ENCODE results near the gene USP6NL. TPM values are rescaled to one million over a fixed set of nuclear protein-coding genes. Genes with fewer than 3 reads are reported as not detected.

Gene USP6NL
- total RNA-seq, 2 donors from 2014 or later = 9.6 to 10.5 TPM

DNA sequence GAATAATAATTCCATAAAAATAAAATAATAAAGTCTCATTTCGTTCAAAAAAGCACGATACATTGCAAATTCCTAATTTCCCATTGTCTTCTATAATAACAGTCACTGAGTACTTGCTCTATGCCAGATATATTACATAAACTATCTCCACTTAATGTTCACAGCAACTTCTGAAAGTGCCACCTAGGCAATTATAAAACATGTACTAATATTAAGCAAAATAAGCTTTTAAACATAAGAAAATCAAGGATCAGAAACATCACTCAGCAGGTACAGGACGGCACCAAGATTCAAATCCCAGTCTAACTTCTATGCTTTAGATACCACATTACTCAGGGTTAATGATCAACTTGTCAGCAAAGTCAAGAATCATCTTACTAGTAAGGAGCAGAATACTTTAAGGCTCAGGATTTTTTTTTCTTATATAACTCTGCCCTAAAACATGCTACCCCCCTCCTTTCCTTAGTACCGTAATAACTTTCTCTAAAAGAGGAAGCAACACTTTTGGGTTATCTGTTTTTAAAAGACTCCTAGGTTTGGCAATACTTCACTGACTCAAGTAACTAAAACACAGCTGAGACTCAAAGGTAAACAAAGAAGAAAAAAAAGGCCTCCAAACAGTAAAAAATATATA, 51.3 kb downstream of the USP6NL start:
- H3K4me1 ChIP-seq = peaks cover 0 to 6% of the 10 kb centered on the region in 2 donors
- DNase-seq (ENCODE audit: low spot score) = no peak

DNA sequence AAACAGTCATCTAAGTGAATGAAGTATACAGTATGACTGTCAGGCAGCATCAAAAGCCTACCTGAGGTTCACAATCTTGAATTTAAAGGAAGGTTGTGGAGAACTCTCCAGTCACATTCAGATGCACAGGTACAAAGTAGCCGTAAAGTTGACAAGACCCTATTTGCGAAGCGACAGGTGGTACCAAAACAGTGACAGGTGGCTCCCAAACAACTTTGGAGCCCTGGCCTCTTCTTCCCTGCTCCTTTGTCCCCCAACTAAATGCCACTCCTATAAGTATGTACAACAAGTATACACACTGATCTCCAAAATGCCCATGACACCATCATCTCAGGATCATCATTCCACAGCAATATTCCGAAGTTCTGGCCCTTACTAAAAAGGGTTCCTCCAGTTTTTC, 53.5 kb downstream of the USP6NL start:
- Histone ChIP-seq H3K4me3 (no peak overlapping the region), H3K9me3 (no peaks in the 10 kb centered on the region), H3K36me3 (no peaks in the 10 kb centered on the region)

More for the DNA sequence above, 51.3 kb downstream of the USP6NL start:
- Histone ChIP-seq H3K9me3 (no peaks in the 10 kb centered on the region), H3K27ac (no peak overlapping the region), H3K36me3 (no peaks in the 10 kb centered on the region), H3K4me3 (no peak overlapping the region), H3K27me3 (no peaks in the 10 kb centered on the region)
- TF ChIP-seq, protein P1, sequence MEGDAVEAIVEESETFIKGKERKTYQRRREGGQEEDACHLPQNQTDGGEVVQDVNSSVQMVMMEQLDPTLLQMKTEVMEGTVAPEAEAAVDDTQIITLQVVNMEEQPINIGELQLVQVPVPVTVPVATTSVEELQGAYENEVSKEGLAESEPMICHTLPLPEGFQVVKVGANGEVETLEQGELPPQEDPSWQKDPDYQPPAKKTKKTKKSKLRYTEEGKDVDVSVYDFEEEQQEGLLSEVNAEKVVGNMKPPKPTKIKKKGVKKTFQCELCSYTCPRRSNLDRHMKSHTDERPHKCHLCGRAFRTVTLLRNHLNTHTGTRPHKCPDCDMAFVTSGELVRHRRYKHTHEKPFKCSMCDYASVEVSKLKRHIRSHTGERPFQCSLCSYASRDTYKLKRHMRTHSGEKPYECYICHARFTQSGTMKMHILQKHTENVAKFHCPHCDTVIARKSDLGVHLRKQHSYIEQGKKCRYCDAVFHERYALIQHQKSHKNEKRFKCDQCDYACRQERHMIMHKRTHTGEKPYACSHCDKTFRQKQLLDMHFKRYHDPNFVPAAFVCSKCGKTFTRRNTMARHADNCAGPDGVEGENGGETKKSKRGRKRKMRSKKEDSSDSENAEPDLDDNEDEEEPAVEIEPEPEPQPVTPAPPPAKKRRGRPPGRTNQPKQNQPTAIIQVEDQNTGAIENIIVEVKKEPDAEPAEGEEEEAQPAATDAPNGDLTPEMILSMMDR (IDR thresholded peaks at IDR 0.05) = no peak

DNA sequence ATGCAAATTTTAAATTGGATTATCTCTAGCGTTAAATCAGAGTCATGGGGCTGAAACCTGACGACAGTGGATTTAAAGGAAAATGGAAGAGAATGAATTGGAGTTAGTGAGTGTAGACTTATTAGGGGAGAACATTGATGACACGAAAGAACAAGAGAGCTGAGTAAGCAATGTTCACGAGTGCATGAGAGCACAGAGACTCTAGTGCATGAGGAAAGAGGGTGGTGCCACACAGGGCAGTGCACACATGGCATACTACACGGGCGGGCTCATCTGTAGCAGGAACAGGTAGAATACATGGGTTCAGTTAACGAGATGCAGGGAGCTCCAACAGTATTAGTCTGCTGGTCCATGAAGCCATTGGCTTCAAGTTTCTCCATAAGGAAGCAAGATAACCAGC, 53.9 kb downstream of the USP6NL start:
- DNase-seq (ENCODE audit: low spot score) = no peak
- no peak overlapping the region for H3K4me3 ChIP-seq

More for the DNA sequence above, 53.5 kb downstream of the USP6NL start:
- TF ChIP-seq, protein P1 (IDR thresholded peaks at IDR 0.05) = no peak
- DNase-seq (ENCODE audit: low spot score) = no peak
- Histone ChIP-seq H3K27me3 (no peaks in the 10 kb centered on the region), H3K27ac (no peak overlapping the region), H3K4me1 (peaks cover 0 to 7% of the 10 kb centered on the region in 2 donors)

DNA sequence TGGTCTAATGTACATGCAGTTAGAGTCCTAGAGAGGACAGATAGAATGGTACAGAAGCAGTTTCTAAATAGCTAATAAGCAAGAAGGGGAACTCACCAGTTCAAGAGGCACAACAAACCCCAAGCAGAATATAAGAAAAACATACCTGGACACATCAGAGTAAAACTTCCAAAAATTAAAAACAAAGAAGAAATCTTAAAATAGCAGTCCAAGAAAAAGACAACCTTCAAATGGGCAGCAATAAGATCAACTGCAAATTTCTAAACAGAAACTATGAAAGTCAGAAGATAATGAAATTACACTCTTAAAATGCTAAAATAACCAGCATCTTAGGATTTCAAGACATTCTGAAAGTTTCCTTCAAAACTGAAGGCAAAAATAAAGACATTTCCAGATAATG, 55.9 kb downstream of the USP6NL start:
- peaks cover 0 to 20% of the 10 kb centered on the region in 2 donors for H3K4me1 ChIP-seq
- no peaks in the 10 kb centered on the region for H3K27me3 ChIP-seq
- no peak for DNase-seq (ENCODE audit: low spot score)
- H3K36me3 ChIP-seq = no peaks in the 10 kb centered on the region
- no peak overlapping the region for H3K4me3 ChIP-seq
- TF ChIP-seq, protein P1 (IDR thresholded peaks at IDR 0.05) = no peak
- no peaks in the 10 kb centered on the region for H3K9me3 ChIP-seq
- H3K27ac ChIP-seq = no peak overlapping the region

More for the DNA sequence above, 53.9 kb downstream of the USP6NL start:
- TF ChIP-seq, protein P1 (IDR thresholded peaks at IDR 0.05) = no peak
- Histone ChIP-seq H3K36me3 (no peaks in the 10 kb centered on the region), H3K27ac (no peak overlapping the region), H3K9me3 (no peaks in the 10 kb centered on the region), H3K27me3 (no peaks in the 10 kb centered on the region), H3K4me1 (peaks cover 0 to 12% of the 10 kb centered on the region in 2 donors)

DNA sequence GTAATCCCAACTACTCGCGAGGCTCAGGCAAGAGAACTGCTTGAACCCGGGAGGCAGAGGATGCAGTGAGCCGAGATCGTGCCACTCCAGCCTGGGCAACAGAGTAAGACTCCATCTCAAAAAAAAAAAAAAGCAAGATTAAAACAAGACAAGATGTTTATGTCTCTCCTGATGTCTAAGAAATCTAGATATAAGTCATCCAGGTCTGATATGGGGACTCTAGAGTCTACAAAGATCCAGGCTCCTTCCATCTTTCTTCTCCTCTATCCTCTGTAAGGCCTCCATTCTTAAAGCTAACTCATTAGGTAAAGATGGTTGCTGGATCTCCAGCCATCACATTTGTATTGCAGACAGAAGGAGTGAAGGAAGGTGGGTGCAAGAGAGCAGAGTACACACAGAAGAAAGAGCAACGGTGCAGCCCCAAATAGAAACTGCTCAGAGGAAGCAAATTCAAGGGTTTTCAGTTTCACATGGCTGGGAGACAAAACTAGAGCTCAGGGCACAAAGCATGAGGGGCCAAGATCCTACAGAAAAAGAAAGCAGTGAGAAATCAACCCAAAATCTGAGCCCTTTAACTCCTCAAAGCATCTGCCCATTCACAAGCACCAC, 57.6 kb downstream of the USP6NL start:
- H3K9me3 ChIP-seq = no peaks in the 10 kb centered on the region
- H3K4me3 ChIP-seq = no peak overlapping the region

More for the DNA sequence above, 57.6 kb downstream of the USP6NL start:
- H3K27ac ChIP-seq = no peak overlapping the region
- no peaks in the 10 kb centered on the region for H3K27me3 ChIP-seq
- no peak for DNase-seq (ENCODE audit: low spot score)
- peaks cover 0 to 15% of the 10 kb centered on the region in 2 donors for H3K4me1 ChIP-seq
- H3K36me3 ChIP-seq = no peaks in the 10 kb centered on the region
- TF ChIP-seq, protein P1 (IDR thresholded peaks at IDR 0.05) = no peak

Measured in right atrium auricular region (tissue), 2 donors.